IMR-90 (cell line): ENCODE data around the gene NDUFS2. TPM values are rescaled to one million over a fixed set of nuclear protein-coding genes. Genes with fewer than 3 reads are reported as not detected.

Experiments used
- ATAC-seq: fragments of 200-7000 bp; cut with Tn5 transposase; 2 replicates; pipeline ENCODE4 v1.9.1; 2020; ENCODE audit warnings: low read depth, mild to moderate bottlenecking, moderate library complexity
- BruUV-seq: library from RNA; stranded (reverse); fragments of 400-500 nt; replicated peaks from 2 replicates; lab custom pipeline; 2021; lab: Mats Ljungman, UMichigan
- CTCF ChIA-PET: fragments of 300-600 bp; formaldehyde crosslinking; extraction: SDS; loops from one replicate; lab custom pipeline; 2021; ENCODE audit warnings: antibody characterized with exemption; lab: Yijun Ruan, JAX
- POLR2A ChIA-PET: fragments of 300-600 bp; sonication (Branson Sonifier 250); formaldehyde crosslinking; loops from one replicate; lab custom pipeline; 2022; ENCODE audit warnings: antibody characterized with exemption; ENCODE audit not compliant: unreplicated experiment; lab: Charles Lee
- DNase-seq: peaks from one replicate; pipeline ENCODE4 v3.0.0; 2013
- H2AFZ ChIP-seq: replicated peaks from 2 replicates; pipeline ENCODE3; 2013; ENCODE audit warnings: low read length, mild to moderate bottlenecking; ENCODE audit not compliant: poor library complexity
- H2AK5ac ChIP-seq: 2 replicates; pipeline ENCODE4 v1.6.1; 2013; ENCODE audit warnings: low read depth, low read length, inconsistent platforms
- H2AK9ac ChIP-seq: replicated peaks from 2 replicates; pipeline ENCODE3; 2013; ENCODE audit warnings: mild to moderate bottlenecking, low read depth, low read length, moderate library complexity; ENCODE audit not compliant: poor library complexity
- H2BK120ac ChIP-seq: 2 replicates; pipeline ENCODE4 v1.6.1; 2013; ENCODE audit warnings: low read depth, low read length, inconsistent platforms
- H2BK15ac ChIP-seq: 3 replicates; pipeline ENCODE4 v1.6.1; 2013; ENCODE audit warnings: low read depth, low read length, inconsistent platforms
- H2BK20ac ChIP-seq: 2 replicates; pipeline ENCODE4 v1.6.1; 2013; ENCODE audit warnings: low read depth, mild to moderate bottlenecking, inconsistent platforms, low read length, moderate library complexity
- H2BK5ac ChIP-seq: 2 replicates; pipeline ENCODE4 v1.6.1; 2013; ENCODE audit warnings: mild to moderate bottlenecking, low read depth, low read length, inconsistent platforms; ENCODE audit not compliant: poor library complexity, severe bottlenecking
- H3K14ac ChIP-seq: replicated peaks from 2 replicates; pipeline ENCODE4 v1.6.1; 2013; ENCODE audit warnings: low read depth, low read length, inconsistent platforms
- H3K18ac ChIP-seq: 2 replicates; pipeline ENCODE4 v1.6.1; 2013; ENCODE audit warnings: low read depth, low read length, control low read depth
- H3K23ac ChIP-seq: 2 replicates; pipeline ENCODE4 v1.6.1; 2013; ENCODE audit warnings: low read depth, low read length, inconsistent platforms
- H3K27ac ChIP-seq: 2 replicates; pipeline ENCODE4 v1.5.1; 2013; ENCODE audit warnings: mild to moderate bottlenecking, control low read depth, low read length; ENCODE audit not compliant: insufficient read depth
- H3K27me3 ChIP-seq: 2 replicates; pipeline ENCODE4 v1.6.1; 2013; ENCODE audit warnings: low read length; ENCODE audit not compliant: control insufficient read depth, insufficient read depth
- H3K36me3 ChIP-seq: 2 replicates; pipeline ENCODE4 v1.6.1; 2013; ENCODE audit warnings: low read length, mixed read lengths; ENCODE audit not compliant: control insufficient read depth, insufficient read depth
- H3K4ac ChIP-seq: 2 replicates; pipeline ENCODE4 v1.6.1; 2013; ENCODE audit warnings: low read depth, low read length, inconsistent platforms
- H3K4me1 ChIP-seq: 2 replicates; pipeline ENCODE4 v1.6.1; 2013; ENCODE audit warnings: low read length, mixed read lengths; ENCODE audit not compliant: control insufficient read depth, insufficient read depth
- H3K4me2 ChIP-seq: 2 replicates; pipeline ENCODE4 v1.6.1; 2013; ENCODE audit warnings: low read depth, mild to moderate bottlenecking, control low read depth, low read length, moderate library complexity
- H3K4me3 ChIP-seq: 2 replicates; pipeline ENCODE4 v1.5.1; 2013; ENCODE audit warnings: low read depth, mild to moderate bottlenecking, control low read depth, low read length, moderate library complexity; ENCODE audit not compliant: insufficient read depth
- H3K56ac ChIP-seq: 2 replicates; pipeline ENCODE4 v1.6.1; 2013; ENCODE audit warnings: low read length, inconsistent platforms; ENCODE audit not compliant: insufficient read depth; ENCODE audit errors: extremely low read depth
- H3K79me1 ChIP-seq, 2 experiments: 2 replicates each; pipeline ENCODE4 v1.6.1; 2013; ENCODE audit warnings: low read length in 2 of 2, inconsistent platforms in 1 of 2, low read depth in 1 of 2
- H3K9ac ChIP-seq: 2 replicates; pipeline ENCODE4 v1.6.1; 2013; ENCODE audit warnings: low read depth, low read length, control low read depth
- H3K9me1 ChIP-seq: 2 replicates; pipeline ENCODE4 v1.6.1; 2013; ENCODE audit warnings: low read length, inconsistent platforms; ENCODE audit not compliant: insufficient read depth
- H3K9me3 ChIP-seq: 2 replicates; pipeline ENCODE4 v1.6.1; 2013; ENCODE audit warnings: low read length; ENCODE audit not compliant: control insufficient read depth, insufficient read depth
- H4K20me1 ChIP-seq: 2 replicates; pipeline ENCODE4 v1.6.1; 2013; ENCODE audit warnings: low read length, inconsistent platforms; ENCODE audit not compliant: insufficient read depth
- H4K5ac ChIP-seq: 2 replicates; pipeline ENCODE4 v1.6.1; 2013; ENCODE audit warnings: mild to moderate bottlenecking, low read depth, low read length, control low read depth
- H4K8ac ChIP-seq, 2 experiments: 2 replicates each; pipeline ENCODE4 v1.6.1; 2013; ENCODE audit warnings: low read depth in 2 of 2, low read length in 2 of 2, control low read depth in 1 of 2, inconsistent platforms in 1 of 2
- H4K91ac ChIP-seq: 2 replicates; pipeline ENCODE4 v1.6.1; 2013; ENCODE audit warnings: low read depth, low read length, inconsistent platforms; ENCODE audit not compliant: insufficient read depth
- BHLHE40 ChIP-seq: fragments of 150-350 bp; IDR thresholded peaks from 2 replicates; pipeline ENCODE4 v1.6.1; 2016; ENCODE audit warnings: mild to moderate bottlenecking, low read depth, low read length
- CEBPB ChIP-seq: IDR thresholded peaks from 2 replicates; pipeline ENCODE4 v1.6.1; 2012; ENCODE audit warnings: low read depth, low read length, improper control_type of control experiment
- CHD1 ChIP-seq: IDR thresholded peaks from 2 replicates; pipeline ENCODE4 v1.6.1; 2012; ENCODE audit warnings: low read depth, low read length, improper control_type of control experiment
- CTCF ChIP-seq: conservative IDR thresholded peaks from 2 replicates; pipeline ENCODE4 v1.5.1; 2012; ENCODE audit warnings: mild to moderate bottlenecking, low read depth, low read length, improper control_type of control experiment
- ELK1 ChIP-seq: fragments of 150-350 bp; IDR thresholded peaks from 2 replicates; pipeline ENCODE4 v1.6.1; 2016; ENCODE audit warnings: low read depth, mild to moderate bottlenecking, low read length, moderate library complexity, borderline replicate concordance
- FOS ChIP-seq: fragments of 150-350 bp; IDR thresholded peaks from 2 replicates; pipeline ENCODE4 v1.6.1; 2016; ENCODE audit warnings: low read depth, low read length
- MAFK ChIP-seq: IDR thresholded peaks from 2 replicates; pipeline ENCODE4 v1.6.1; 2012; ENCODE audit warnings: low read depth, low read length, improper control_type of control experiment
- MXI1 ChIP-seq: IDR thresholded peaks from 2 replicates; pipeline ENCODE4 v1.6.1; 2012; ENCODE audit warnings: low read depth, mild to moderate bottlenecking, low read length, moderate library complexity, borderline replicate concordance
- NFE2L2 ChIP-seq: fragments of 150-350 bp; IDR thresholded peaks from 2 replicates; pipeline ENCODE4 v1.6.1; 2016; ENCODE audit warnings: low read depth, mild to moderate bottlenecking, low read length
- POLR2A ChIP-seq: IDR thresholded peaks from 2 replicates; pipeline ENCODE4 v1.6.1; 2012; ENCODE audit warnings: mild to moderate bottlenecking, low read depth, low read length
- RAD21 ChIP-seq: IDR thresholded peaks from 2 replicates; pipeline ENCODE4 v1.6.1; 2012; ENCODE audit warnings: low read length, improper control_type of control experiment
- RCOR1 ChIP-seq: IDR thresholded peaks from 2 replicates; pipeline ENCODE4 v1.6.1; 2012; ENCODE audit warnings: mild to moderate bottlenecking, low read length, improper control_type of control experiment; ENCODE audit not compliant: insufficient replicate concordance
- RFX5 ChIP-seq: IDR thresholded peaks from 2 replicates; pipeline ENCODE4 v1.8.0; 2012; ENCODE audit warnings: low read depth, mild to moderate bottlenecking, low read length, moderate library complexity
- SMC3 ChIP-seq: fragments of 150-350 bp; IDR thresholded peaks from 2 replicates; pipeline ENCODE4 v1.6.1; 2016; ENCODE audit warnings: low read depth, mild to moderate bottlenecking, antibody characterized with exemption, low read length, moderate library complexity
- WGBS, 2 experiments: methylation state at CpG; one replicate each; pipeline versions ENCODE4 v1.1.5 to v1.1.7; 2013; ENCODE audit warnings: missing lambda C conversion rate in 2 of 2; ENCODE audit not compliant: insufficient read length in 1 of 2; ENCODE audit errors: extremely low coverage in 2 of 2; 5-methylcytosine and 5-hydroxymethylcytosine counted together
- dilution Hi-C: fragments of 300-500 bp; cut with HindIII; formaldehyde crosslinking; loops from one replicate; pipeline ENCODE4 v1.14.3; 2018; ENCODE audit warnings: low sequenced_read_pairs; ENCODE audit not compliant: unreplicated experiment
- in situ Hi-C: fragments of 300-500 bp; cut with MboI; formaldehyde crosslinking; loops from 3 replicates; pipeline ENCODE4 v1.14.3; 2019; ENCODE audit warnings: low sequenced_read_pairs, inconsistent platforms, mixed read lengths
- intact Hi-C: fragments of 100-400 bp; cut with micrococcal nuclease; formaldehyde crosslinking; loops from 2 replicates; pipeline ENCODE4 v1.10.0; 2022
- polyA plus RNA-seq, 3 experiments: library from polyadenylated mRNA; depleted of rRNA; stranded (reverse); fragments of >200 nt; gene quantifications; 2 replicates each; pipeline ENCODE4 v1.2.3, GENCODE V29; 2012; ENCODE audit warnings: low replicate concordance in 1 of 3
- total RNA-seq: library from RNA; depleted of rRNA; stranded (reverse); fragments of >200 nt; gene quantifications from 2 replicates; pipeline ENCODE4 v1.2.3, GENCODE V29; 2012
- TF ChIP-seq, protein P1 (sequence below): fragments of 150-350 bp; IDR thresholded peaks from 2 replicates; pipeline ENCODE4 v1.6.1; 2017; ENCODE audit warnings: mild to moderate bottlenecking, antibody characterized with exemption, low read length, low read depth

Gene NDUFS2
- total and polyA plus RNA-seq, 2 of the 4 experiments (the other 2 are of a cell fraction) = 85.5 to 101 TPM

- dilution Hi-C loops = no loop called here
- BruUV-seq = no TSS peak
- Histone ChIP-seq H3K18ac (no peak overlapping the region), H3K9ac (no peak overlapping the region), H2BK20ac (no peak overlapping the region), H3K4ac (no peak overlapping the region), H2BK15ac (no peak overlapping the region), H3K56ac (no peak overlapping the region), H3K14ac (no peak overlapping the region), H2AK9ac (no peak overlapping the region), H3K36me3 (no peaks in the 10 kb centered on the region), H4K8ac (no peak overlapping the region), H3K4me2 (no peak overlapping the region), H3K4me3 (no peak overlapping the region), H4K91ac (no peak overlapping the region), H2AK5ac (no peak overlapping the region), H3K23ac (no peak overlapping the region), H3K9me1 (0 out of 2 replicates have a peak, but pooled peaks cover under 1% of the 10 kb centered on the region), H3K27me3 (peaks cover 2% of the 10 kb centered on the region; the same call in 1 of the 2 replicates), H3K79me1 (no peaks in the 10 kb centered on the region), H2BK120ac (no peak overlapping the region), H4K20me1 (no peaks in the 10 kb centered on the region), H4K5ac (no peak overlapping the region), H3K4me1 (no peaks in the 10 kb centered on the region), H3K27ac (no peak overlapping the region), H3K9me3 (no peaks in the 10 kb centered on the region), H2AFZ (no peak overlapping the region), H2BK5ac (no peak overlapping the region)
- 50% methylated on average over 2 of the region's 5 CpGs; no CpG with 5 or more reads in 1 of the 2 experiments for WGBS, 2 experiments
- POLR2A ChIA-PET = no interaction called here
- no peak for DNase-seq
- in situ Hi-C loops = no loop called here
- ATAC-seq = no peak
- CTCF ChIA-PET = interaction anchor here (1.0 to 1.1 kb wide), 2 partner anchors 10 to 55 kb away, joined by 4 to 5 read pairs; partner anchors contain the start of gene TOMM40L
- intact Hi-C loops = loop anchor here (5.0 kb wide), 1 partner anchor 36 kb away; no protein-coding TSS in a partner anchor
- TF ChIP-seq CHD1 (no peak), CEBPB (no peak), POLR2A (no peak), MAFK (no peak), RAD21 (no peak), SMC3 (no peak), CTCF (no peak), ELK1 (no peak), RFX5 (no peak), BHLHE40 (no peak), MXI1 (no peak), NFE2L2 (no peak), RCOR1 (no peak), FOS (no peak)
- TF ChIP-seq, protein P1, sequence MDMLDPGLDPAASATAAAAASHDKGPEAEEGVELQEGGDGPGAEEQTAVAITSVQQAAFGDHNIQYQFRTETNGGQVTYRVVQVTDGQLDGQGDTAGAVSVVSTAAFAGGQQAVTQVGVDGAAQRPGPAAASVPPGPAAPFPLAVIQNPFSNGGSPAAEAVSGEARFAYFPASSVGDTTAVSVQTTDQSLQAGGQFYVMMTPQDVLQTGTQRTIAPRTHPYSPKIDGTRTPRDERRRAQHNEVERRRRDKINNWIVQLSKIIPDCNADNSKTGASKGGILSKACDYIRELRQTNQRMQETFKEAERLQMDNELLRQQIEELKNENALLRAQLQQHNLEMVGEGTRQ = no peak
Observed at GRCh38 chr1:161235957-161236775, 34.0 kb downstream of the NDUFS2 start.
